ENCODE measurements around the gene TTC28.
"Not testable (repeated sequence)": the region's sequence is repeated elsewhere in the genome, so short reads cannot be mapped to it uniquely, and the experiment has no call there.

The TTC28 gene

DNA sequence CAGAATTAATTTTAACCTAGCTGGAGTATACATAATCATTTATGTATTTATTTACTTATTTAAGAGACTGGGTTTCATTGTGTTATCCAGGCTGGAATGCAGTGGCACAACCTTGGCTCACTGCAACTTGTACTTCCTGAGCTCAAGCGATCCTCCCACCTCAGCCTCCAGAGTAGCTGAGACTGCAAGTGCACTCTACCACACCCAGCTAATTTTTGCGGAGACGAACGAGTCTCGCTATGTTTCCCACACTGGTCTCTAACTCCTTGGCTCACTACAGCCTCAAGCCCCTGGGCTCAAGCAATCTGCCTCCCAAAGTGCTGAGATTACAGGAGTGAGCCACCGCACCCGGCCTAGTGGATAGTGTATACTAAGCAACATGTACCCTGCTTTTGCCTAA lies 1.5 kb downstream of the TTC28 start:
- in situ Hi-C loops (cut with MboI; ENCODE audit: low sequenced_read_pairs): not testable (repeated sequence)

- in situ Hi-C loops (cut with MboI; ENCODE audit: low sequenced_read_pairs): no loop called here
Observed at GRCh38 chr22:28674121-28674563, 5.5 kb downstream of the TTC28 start.

- in situ Hi-C loops (cut with MboI; ENCODE audit: low sequenced_read_pairs): no loop called here
Observed at GRCh38 chr22:28670756-28671155, 8.9 kb downstream of the TTC28 start.

- in situ Hi-C loops (cut with MboI; ENCODE audit: low sequenced_read_pairs): no loop called here
Observed at GRCh38 chr22:28670161-28670560, 9.5 kb downstream of the TTC28 start.

- in situ Hi-C loops (cut with MboI; ENCODE audit: low sequenced_read_pairs): no loop called here
Observed at GRCh38 chr22:28669387-28669786, 10.3 kb downstream of the TTC28 start.

DNA sequence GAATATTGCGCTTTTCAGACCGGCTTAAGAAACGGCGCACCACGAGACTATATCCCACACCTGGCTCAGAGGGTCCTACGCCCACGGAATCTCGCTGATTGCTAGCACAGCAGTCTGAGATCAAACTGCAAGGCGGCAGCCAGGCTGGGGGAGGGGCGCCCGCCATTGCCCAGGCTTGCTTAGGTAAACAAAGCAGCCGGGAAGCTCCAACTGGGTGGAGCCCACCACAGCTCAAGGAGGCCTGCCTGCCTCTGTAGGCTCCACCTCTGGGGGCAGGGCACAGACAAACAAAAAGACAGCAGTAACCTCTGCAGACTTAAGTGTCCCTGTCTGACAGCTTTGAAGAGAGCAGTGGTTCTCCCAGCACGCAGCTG lies 16.1 kb downstream of the TTC28 start:
- in situ Hi-C loops (cut with MboI; ENCODE audit: low sequenced_read_pairs): not testable (repeated sequence)

- in situ Hi-C loops (cut with MboI; ENCODE audit: low sequenced_read_pairs): no loop called here
Observed at GRCh38 chr22:28658448-28658847, 21.2 kb downstream of the TTC28 start.

- in situ Hi-C loops (cut with MboI; ENCODE audit: low sequenced_read_pairs): no loop called here
Observed at GRCh38 chr22:28656181-28656580, 23.5 kb downstream of the TTC28 start.

DNA sequence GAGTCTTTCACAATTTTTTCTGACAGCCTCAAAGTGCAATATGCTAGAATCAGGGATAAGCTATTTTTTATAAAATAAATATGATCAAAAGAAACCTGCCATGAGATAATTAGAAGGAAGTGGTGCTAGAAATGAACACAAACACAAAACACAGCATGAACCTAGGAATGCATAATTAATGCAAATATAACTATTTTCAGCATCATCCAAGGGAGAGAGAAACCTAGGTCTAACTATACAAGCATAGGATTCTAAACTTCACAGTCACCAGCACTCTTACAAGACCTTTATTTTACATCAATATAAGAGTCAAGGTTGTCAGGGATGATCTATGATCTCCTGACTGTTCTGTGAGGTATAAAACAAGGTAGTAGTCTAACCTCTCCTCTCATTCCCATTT lies 29.2 kb downstream of the TTC28 start:
- in situ Hi-C loops (cut with MboI; ENCODE audit: low sequenced_read_pairs): no loop called here

DNA sequence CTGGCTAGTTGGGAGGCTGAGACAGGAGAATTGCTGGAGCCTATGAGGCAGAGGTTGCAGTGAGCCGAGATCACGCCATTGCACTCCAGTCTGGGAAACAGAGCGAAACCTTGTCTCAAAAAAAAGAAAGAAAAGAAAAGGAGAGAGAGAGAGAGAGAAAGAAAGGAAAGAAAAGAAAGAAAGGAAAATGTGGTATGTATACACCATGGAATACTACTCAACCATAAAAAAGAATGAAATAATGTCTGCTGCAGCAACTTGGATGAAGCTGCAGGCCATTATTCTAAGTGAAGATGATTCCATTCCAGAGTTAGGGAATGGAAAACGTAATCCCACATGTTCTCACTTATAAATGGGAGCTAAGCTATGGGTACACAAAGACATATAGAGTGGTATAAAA lies 30.8 kb downstream of the TTC28 start:
- in situ Hi-C loops (cut with MboI; ENCODE audit: low sequenced_read_pairs): no loop called here

- in situ Hi-C loops (cut with MboI; ENCODE audit: low sequenced_read_pairs): no loop called here
Observed at GRCh38 chr22:28647216-28647615, 32.4 kb downstream of the TTC28 start.

DNA sequence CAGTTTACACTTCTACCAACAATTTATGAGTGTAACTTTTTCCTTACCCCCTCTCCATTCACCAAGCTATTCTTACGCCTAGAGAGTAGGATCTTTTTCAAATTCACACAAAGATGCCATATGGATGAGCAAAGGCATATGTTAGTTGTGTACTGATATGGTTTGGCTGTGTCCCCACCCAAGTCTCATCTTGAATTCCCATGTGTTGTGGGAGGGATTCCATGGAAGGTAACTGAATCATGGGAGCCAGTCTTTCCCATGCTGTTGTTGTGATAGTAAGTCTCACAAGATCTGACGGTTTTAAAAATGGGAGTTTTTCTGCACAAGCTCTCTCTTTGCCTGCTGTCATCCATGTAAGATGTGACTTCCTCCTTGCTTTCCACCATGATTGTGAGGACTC lies 40.3 kb downstream of the TTC28 start:
- in situ Hi-C loops (cut with MboI; ENCODE audit: low sequenced_read_pairs): no loop called here

GRCh38 chr22:28637225-28637624 lies 42.4 kb downstream of the TTC28 start:
- in situ Hi-C loops (cut with MboI; ENCODE audit: low sequenced_read_pairs): no loop called here

GRCh38 chr22:28630177-28630574 lies 49.5 kb downstream of the TTC28 start:
- in situ Hi-C loops (cut with MboI; ENCODE audit: low sequenced_read_pairs): no loop called here

DNA sequence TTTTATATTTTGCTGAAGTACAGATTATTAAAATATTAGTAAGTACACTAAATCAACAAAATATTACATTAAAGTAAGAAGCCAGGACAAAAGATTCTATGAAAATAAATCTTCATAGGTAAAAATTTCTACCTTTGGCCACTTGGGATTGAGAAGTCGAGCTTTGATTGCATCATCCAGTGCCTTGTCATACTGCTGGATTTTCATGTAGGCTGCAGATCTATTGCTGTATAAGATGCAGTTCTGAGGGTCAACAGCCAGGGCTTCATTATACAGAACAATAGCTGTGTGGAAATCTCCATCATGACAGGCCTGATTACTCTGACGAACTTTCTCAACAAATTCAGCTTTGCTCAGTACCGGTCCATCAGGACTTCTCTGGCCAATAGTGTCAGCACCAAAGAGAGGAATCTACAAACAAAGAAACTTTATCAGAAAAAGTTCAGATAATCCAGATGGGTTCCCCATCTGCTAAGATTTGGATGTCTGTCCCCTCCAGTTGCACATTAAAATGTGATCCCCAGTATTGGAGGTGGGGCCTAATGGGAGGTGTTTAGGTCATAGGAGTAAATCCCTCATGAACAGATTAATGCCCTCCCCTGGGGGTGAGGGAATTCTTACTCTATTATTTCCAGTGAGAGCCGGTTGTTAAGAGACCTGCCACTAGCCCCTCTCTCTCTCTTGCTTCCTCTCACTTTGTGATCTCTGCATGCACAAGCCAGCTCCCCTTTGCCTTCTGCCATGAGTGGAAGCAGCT lies 50.0 kb downstream of the TTC28 start:
- in situ Hi-C loops (cut with MboI; ENCODE audit: low sequenced_read_pairs): no loop called here

GRCh38 chr22:28628766-28629165 lies 50.9 kb downstream of the TTC28 start:
- in situ Hi-C loops (cut with MboI; ENCODE audit: low sequenced_read_pairs): no loop called here

DNA sequence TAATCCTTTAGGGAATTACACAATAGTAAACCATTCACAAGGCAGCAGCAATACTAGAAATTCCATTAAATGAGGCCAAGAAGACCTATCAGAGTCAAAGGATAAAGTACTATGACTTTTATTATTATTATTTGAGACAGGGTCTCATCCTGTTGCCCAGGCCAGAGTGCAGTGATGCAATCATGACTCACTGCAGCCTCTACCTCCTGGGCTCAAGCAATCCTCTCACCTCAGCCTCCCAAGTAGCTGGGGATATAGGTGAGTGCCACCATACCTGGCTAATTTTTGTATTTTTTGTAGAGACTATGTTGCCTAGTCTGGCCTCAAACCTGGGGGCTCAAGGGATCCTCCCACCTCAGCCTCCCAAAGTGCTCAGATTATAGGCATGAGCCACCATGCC lies 51.8 kb downstream of the TTC28 start:
- in situ Hi-C loops (cut with MboI; ENCODE audit: low sequenced_read_pairs): no loop called here

DNA sequence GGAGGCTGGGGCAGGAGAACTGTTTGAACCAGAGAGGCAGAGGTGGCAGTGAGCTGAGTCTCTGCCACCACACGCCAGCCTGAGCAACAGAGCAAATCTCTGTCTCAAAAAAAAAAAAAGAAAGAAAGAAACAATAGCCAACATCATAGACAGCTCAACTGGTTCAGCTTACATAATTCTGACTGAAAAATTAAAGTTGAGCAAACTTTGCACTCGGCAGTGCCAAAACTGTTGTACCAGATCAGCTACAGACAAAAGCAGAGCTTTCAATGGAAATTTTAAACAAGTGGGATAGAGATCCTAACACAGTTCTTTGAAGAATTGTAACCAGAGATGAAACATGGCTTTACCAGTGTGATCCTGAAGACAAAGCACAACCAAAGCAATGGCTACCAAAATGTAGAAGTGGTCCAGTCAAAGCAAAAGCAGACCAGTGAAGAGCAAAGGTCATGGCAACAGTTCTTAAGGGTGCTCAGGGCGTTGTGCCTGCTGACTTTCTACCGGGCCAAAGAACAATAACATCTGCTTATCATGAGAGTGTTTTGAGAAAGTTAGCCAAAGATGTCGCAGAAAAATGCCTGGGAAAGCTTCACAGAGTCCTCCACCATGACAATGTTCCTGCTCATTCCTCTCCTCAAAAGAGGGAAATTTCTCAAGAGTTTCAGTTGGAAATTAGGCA lies 59.3 kb downstream of the TTC28 start:
- in situ Hi-C loops (cut with MboI; ENCODE audit: low sequenced_read_pairs): loop anchor here (25.0 kb wide), 2 partner anchors 442 to 617 kb away; partner anchors contain the start of genes C22orf31 and KREMEN1

GRCh38 chr22:28619236-28619635 lies 60.4 kb downstream of the TTC28 start:
- in situ Hi-C loops (cut with MboI; ENCODE audit: low sequenced_read_pairs): loop anchor here (25.0 kb wide), 2 partner anchors 443 to 618 kb away; partner anchors contain the start of genes C22orf31 and KREMEN1

- in situ Hi-C loops (cut with MboI; ENCODE audit: low sequenced_read_pairs): loop anchor here (25.0 kb wide), 2 partner anchors 447 to 622 kb away; partner anchors contain the start of genes C22orf31 and KREMEN1
Observed at GRCh38 chr22:28615423-28615822, 64.2 kb downstream of the TTC28 start.

DNA sequence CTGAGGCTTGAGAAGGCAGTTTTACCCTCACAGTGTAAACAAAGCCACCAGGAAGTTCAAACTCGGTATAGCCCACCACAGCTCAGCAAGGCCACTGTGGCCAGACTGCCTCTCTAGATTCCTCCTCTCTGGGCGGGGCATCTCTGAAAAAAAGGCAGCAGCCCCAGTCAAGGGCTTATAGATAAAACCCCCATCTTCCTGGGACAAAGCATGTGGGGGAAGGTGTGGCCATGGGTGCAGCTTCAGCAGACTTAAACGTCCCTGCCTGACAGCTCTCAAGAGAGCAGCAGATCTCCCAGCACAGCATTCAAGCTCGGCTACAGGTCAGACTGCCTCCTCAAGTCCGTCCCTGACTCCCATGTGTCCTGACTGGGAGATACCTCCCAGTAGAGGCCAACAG lies 69.7 kb downstream of the TTC28 start:
- in situ Hi-C loops (cut with MboI; ENCODE audit: low sequenced_read_pairs): loop anchor here (25.0 kb wide), 2 partner anchors 452 to 627 kb away; partner anchors contain the start of genes C22orf31 and KREMEN1

- in situ Hi-C loops (cut with MboI; ENCODE audit: low sequenced_read_pairs): loop anchor here (25.0 kb wide), 2 partner anchors 454 to 629 kb away; partner anchors contain the start of genes C22orf31 and KREMEN1
Observed at GRCh38 chr22:28608546-28608945, 71.1 kb downstream of the TTC28 start.
